AG08395 (cell line): ENCODE measurements around the gene DDX20.
"Not testable (repeated sequence)": the region's sequence is repeated elsewhere in the genome, so short reads cannot be mapped to it uniquely, and the experiment has no call there.

Source experiments
- DNase-seq: peaks from one replicate; pipeline ENCODE4 v3.0.0; 2012; ENCODE audit warnings: mixed read lengths, low spot score

DDX20 gene

GRCh38 chr1:111789666-111790316 is 34.1 kb downstream of the DDX20 start:
- DNase-seq: peak; percentile 66

GRCh38 chr1:111791776-111792175 is 36.1 kb downstream of the DDX20 start:
- no peak for DNase-seq

GRCh38 chr1:111792249-111792648 is 36.5 kb downstream of the DDX20 start:
- no peak for DNase-seq

- DNase-seq: no peak
These were observed 38.2 kb downstream of the DDX20 start for GRCh38 chr1:111793923-111794322.

- no peak for DNase-seq
These were observed 39.7 kb downstream of the DDX20 start for GRCh38 chr1:111795401-111795800.

- DNase-seq: no peak
These were observed 42.9 kb downstream of the DDX20 start for GRCh38 chr1:111798580-111798979.

GRCh38 chr1:111799722-111800121 is 44.0 kb downstream of the DDX20 start:
- DNase-seq: not testable (repeated sequence)

GRCh38 chr1:111801071-111801850 is 45.6 kb downstream of the DDX20 start:
- no peak for DNase-seq

- DNase-seq: no peak
These were observed 46.4 kb downstream of the DDX20 start for GRCh38 chr1:111802110-111802509.

- DNase-seq: no peak
These were observed 47.3 kb downstream of the DDX20 start for GRCh38 chr1:111802984-111803383.

- DNase-seq: no peak
These were observed 48.2 kb downstream of the DDX20 start for GRCh38 chr1:111803951-111804350.

GRCh38 chr1:111804776-111805175 is 49.1 kb downstream of the DDX20 start:
- DNase-seq: no peak

- DNase-seq: no peak
These were observed 49.5 kb downstream of the DDX20 start for GRCh38 chr1:111805251-111805650.

- no peak for DNase-seq
These were observed 56.2 kb downstream of the DDX20 start for GRCh38 chr1:111811891-111812290.

- DNase-seq: no peak
These were observed 56.6 kb downstream of the DDX20 start for GRCh38 chr1:111812306-111812705.

- no peak for DNase-seq
These were observed 58.0 kb downstream of the DDX20 start for GRCh38 chr1:111813440-111814304.

GRCh38 chr1:111814305-111814628 is 58.6 kb downstream of the DDX20 start:
- no peak for DNase-seq

GRCh38 chr1:111814642-111815041 is 58.9 kb downstream of the DDX20 start:
- no peak for DNase-seq
